ENCODE data around the gene PKD2L1.
A peak's percentile ranks its signal among the peaks of the same experiment; 100 is the strongest.

Gene PKD2L1

DNA sequence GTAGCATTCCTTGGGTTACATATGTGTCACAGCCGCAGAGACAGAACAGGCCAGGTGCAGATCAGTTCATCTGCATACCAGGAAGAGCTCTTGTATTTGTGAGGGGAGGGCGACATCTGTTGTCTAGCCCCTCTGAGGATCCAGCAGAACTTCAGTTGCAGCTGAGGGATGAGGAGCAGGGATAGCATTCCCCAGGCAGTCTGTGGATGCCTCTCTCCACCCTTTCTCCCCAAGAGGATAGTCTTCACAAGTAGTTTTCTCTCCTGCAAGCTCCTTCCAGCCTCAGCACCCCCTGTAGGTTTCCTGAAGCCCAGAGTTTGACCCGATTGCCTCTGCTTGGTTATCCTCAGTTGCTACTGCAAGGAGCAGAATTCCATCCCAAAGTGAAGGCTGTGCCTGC lies 19.6 kb upstream of the PKD2L1 start:
- Histone ChIP-seq H3K9ac (peak overlapping the region; percentile 21 to 93 (median 90); a peak in 18 of 22 replicates), H3K4me3 (peak overlapping the region; percentile 82 to 97 (median 94); a peak in 19 of 20 replicates), H3K27ac (no peak overlapping the region), H3K4me2 (peak overlapping the region; percentile 87 to 99 (median 97)), H4K20me1 (peaks cover 35 to 69% (median 63%) of the 10 kb centered on the region in 11 experiments; a peak in 21 of 22 replicates), H3K27me3 (no peaks in the 10 kb centered on the region), H3K9me3 (replicated peaks in 1 of 11) (no peaks in the 10 kb centered on the region), H3K36me3 (peaks cover 58 to 69% (median 66%) of the 10 kb centered on the region in 11 experiments), H3K4me1 (peaks cover 44 to 65% (median 51%) of the 10 kb centered on the region in 10 experiments)
- TF ChIP-seq Cebpa-rat (IDR thresholded peaks at IDR 0.05), result no peak

DNA sequence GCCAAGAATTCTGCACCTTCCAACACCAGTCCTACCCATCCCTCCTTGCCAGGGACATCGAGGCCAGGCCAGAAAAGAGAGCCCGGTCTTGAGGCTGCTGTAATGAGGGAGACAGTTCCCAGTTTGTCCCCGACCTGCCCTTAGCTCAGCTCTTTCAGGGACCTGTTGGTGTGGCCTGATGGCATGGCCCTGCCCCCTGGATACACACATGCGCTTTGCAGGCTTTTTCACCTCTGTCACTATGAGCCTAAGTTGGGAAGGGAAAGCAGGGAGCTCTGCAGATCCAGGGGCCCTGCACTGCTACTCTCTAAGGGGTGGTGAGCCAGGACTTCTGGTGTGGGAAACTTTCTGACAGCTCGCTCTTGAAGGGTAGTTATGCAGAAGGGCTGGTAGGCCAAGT lies 19.1 kb upstream of the PKD2L1 start:
- peaks cover 44 to 65% (median 51%) of the 10 kb centered on the region in 10 experiments for H3K4me1 ChIP-seq
- no peaks in the 10 kb centered on the region for H3K9me3 ChIP-seq (replicated peaks in 1 of 11)
- peaks cover 35 to 63% (median 58%) of the 10 kb centered on the region in 11 experiments; a peak in 21 of 22 replicates for H4K20me1 ChIP-seq
- TF ChIP-seq Cebpa-rat (IDR thresholded peaks at IDR 0.05), result no peak
- H3K27me3 ChIP-seq, result no peaks in the 10 kb centered on the region
- peak overlapping the region; percentile 87 to 99 (median 97) for H3K4me2 ChIP-seq
- H3K4me3 ChIP-seq, result peak overlapping the region; percentile 82 to 97 (median 94)
- H3K36me3 ChIP-seq, result peaks cover 53 to 63% (median 60%) of the 10 kb centered on the region in 11 experiments
- peak overlapping the region; percentile 83 to 93 (median 90); a peak in 21 of 22 replicates for H3K9ac ChIP-seq
- peak overlapping the region in 1 of 11 experiments; percentile 81; a peak in 1 of 22 replicates for H3K27ac ChIP-seq

DNA sequence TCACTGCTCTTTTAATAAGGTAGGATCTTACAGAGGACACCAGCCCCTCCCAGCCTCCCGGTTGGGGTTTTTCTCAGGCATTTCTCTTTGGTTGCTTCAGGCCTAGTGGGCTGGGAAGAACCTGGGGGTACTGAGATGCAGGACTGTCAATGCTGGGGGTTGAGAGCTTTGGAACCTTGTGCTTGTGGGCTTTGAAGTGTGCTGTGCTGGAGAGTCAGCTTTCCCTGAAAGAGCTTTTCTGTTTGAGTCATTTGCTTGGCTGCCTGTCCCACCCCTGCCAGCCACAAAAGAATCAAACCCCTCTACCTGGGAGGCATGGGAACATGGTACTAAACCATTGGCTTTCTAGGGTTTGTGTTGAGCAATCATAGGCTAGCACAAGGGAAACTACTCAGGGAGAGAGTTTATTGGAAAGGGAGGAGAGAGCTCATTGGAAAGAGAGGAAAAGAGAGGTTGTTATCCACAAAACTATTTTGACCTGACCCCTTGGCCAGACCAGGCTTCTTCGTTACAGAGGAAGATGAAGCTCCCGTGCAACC lies 18.4 kb upstream of the PKD2L1 start:
- Histone ChIP-seq H3K9me3 (replicated peaks in 1 of 11) (no peaks in the 10 kb centered on the region), H4K20me1 (peaks cover 35 to 57% (median 52%) of the 10 kb centered on the region in 11 experiments; a peak in 21 of 22 replicates), H3K27ac (peak overlapping the region in 9 of 11 experiments; percentile 9 to 91 (median 84); a peak in 14 of 22 replicates), H3K4me1 (peaks cover 44 to 65% (median 51%) of the 10 kb centered on the region in 10 experiments), H3K4me2 (peak overlapping the region; percentile 87 to 99 (median 97)), H3K27me3 (no peaks in the 10 kb centered on the region), H3K4me3 (peak overlapping the region; percentile 82 to 97 (median 94)), H3K9ac (peak overlapping the region; percentile 83 to 93 (median 90)), H3K36me3 (peaks cover 46 to 56% (median 54%) of the 10 kb centered on the region in 11 experiments)
- TF ChIP-seq Cebpa-rat (IDR thresholded peaks at IDR 0.05), result no peak

- TF ChIP-seq Cebpa-rat (IDR thresholded peaks at IDR 0.05), result no peak
- Histone ChIP-seq H3K4me3 (peak overlapping the region; percentile 82 to 97 (median 94)), H4K20me1 (peaks cover 35 to 50% (median 47%) of the 10 kb centered on the region in 11 experiments; a peak in 21 of 22 replicates), H3K27me3 (no peaks in the 10 kb centered on the region), H3K27ac (peak overlapping the region; percentile 70 to 91 (median 84); a peak in 21 of 22 replicates), H3K4me2 (peak overlapping the region; percentile 87 to 99 (median 97)), H3K9ac (peak overlapping the region; percentile 83 to 93 (median 90)), H3K36me3 (peaks cover 40 to 49% (median 46%) of the 10 kb centered on the region in 11 experiments), H3K4me1 (peaks cover 44 to 63% (median 51%) of the 10 kb centered on the region in 10 experiments), H3K9me3 (replicated peaks in 1 of 11) (no peaks in the 10 kb centered on the region)
These were observed 17.7 kb upstream of the PKD2L1 start for GRCh38 chr10:100347568-100348195.

GRCh38 chr10:100346765-100347567 lies 16.9 kb upstream of the PKD2L1 start, which contains the start of gene SCD:
Gene SCD, plus strand, starts transcription at chr10:100347233. Its CDS starts 272 bp downstream, at chr10:100347505.
- Histone ChIP-seq H3K36me3 (peaks cover 32 to 42% (median 39%) of the 10 kb centered on the region in 11 experiments), H3K9ac (peak within 1 kb of the TSS; percentile 83 to 93 (median 90)), H3K27me3 (no peaks in the 10 kb centered on the region), H3K4me1 (peaks cover 44 to 60% (median 52%) of the 10 kb centered on the region in 10 experiments), H4K20me1 (peaks cover 35 to 43% (median 40%) of the 10 kb centered on the region in 11 experiments; a peak in 21 of 22 replicates), H3K4me2 (peak within 1 kb of the TSS; percentile 87 to 99 (median 97)), H3K9me3 (replicated peaks in 1 of 11) (no peaks in the 10 kb centered on the region), H3K4me3 (peak within 1 kb of the TSS; percentile 82 to 97 (median 94)), H3K27ac (peak within 1 kb of the TSS; percentile 70 to 91 (median 84); a peak in 21 of 22 replicates)
- TF ChIP-seq Cebpa-rat (IDR thresholded peaks at IDR 0.05), result no peak

GRCh38 chr10:100346351-100346764 lies 16.3 kb upstream of the PKD2L1 start:
- peak overlapping the region; percentile 83 to 98 (median 94) for H3K4me2 ChIP-seq
- H3K4me1 ChIP-seq, result peaks cover 44 to 61% (median 47%) of the 10 kb centered on the region in 10 experiments
- peaks cover 26 to 35% (median 33%) of the 10 kb centered on the region in 11 experiments for H3K36me3 ChIP-seq
- peaks cover 33 to 37% (median 34%) of the 10 kb centered on the region in 11 experiments; a peak in 21 of 22 replicates for H4K20me1 ChIP-seq
- no peak for TF ChIP-seq Cebpa-rat (IDR thresholded peaks at IDR 0.05)
- H3K9me3 ChIP-seq (replicated peaks in 1 of 11), result no peaks in the 10 kb centered on the region
- H3K4me3 ChIP-seq, result peak overlapping the region; percentile 82 to 97 (median 94)
- H3K9ac ChIP-seq, result peak overlapping the region; percentile 83 to 93 (median 90)
- no peaks in the 10 kb centered on the region for H3K27me3 ChIP-seq
- H3K27ac ChIP-seq, result peak overlapping the region; percentile 52 to 91 (median 84); a peak in 21 of 22 replicates

- Histone ChIP-seq H3K4me1 (peaks cover 38 to 61% (median 41%) of the 10 kb centered on the region in 10 experiments), H3K9ac (peak overlapping the region; percentile 83 to 93 (median 90)), H3K27me3 (no peaks in the 10 kb centered on the region), H3K27ac (peak overlapping the region; percentile 52 to 91 (median 84); a peak in 21 of 22 replicates), H3K4me3 (peak overlapping the region; percentile 82 to 97 (median 94)), H3K9me3 (replicated peaks in 1 of 11) (no peaks in the 10 kb centered on the region), H3K36me3 (peaks cover 20 to 29% (median 27%) of the 10 kb centered on the region in 11 experiments), H3K4me2 (peak overlapping the region; percentile 83 to 98 (median 94)), H4K20me1 (peaks cover 26 to 31% (median 28%) of the 10 kb centered on the region in 11 experiments; a peak in 21 of 22 replicates)
- TF ChIP-seq Cebpa-rat (IDR thresholded peaks at IDR 0.05), result no peak
These were observed 15.7 kb upstream of the PKD2L1 start for GRCh38 chr10:100345570-100346330.

Data from BLaER1 treated with 17β-estradiol and CSF1 and Interleukin-3, amounts not matched to agents 10 nM and 100 nM (cell line).